Spleen (tissue), 11 donors: ENCODE measurements around the gene TBC1D22A. TPM values are rescaled to one million over a fixed set of nuclear protein-coding genes. Genes with fewer than 3 reads are reported as not detected.

Source experiments
- DNase-seq: peaks from one replicate; pipeline ENCODE4 v3.0.0-alpha.2; 2020
- H3K27ac ChIP-seq, 8 donors: fragments of 200-600 bp; sonication (generic) in 7 of 8; 1 replicate in 4 of 8; 2 replicates in 4 of 8; pipeline versions ENCODE4 v1.5.0 to v1.8.0; 2016 to 2021; ENCODE audit warnings: inconsistent platforms in 4 of 8, mild to moderate bottlenecking in 4 of 8, moderate library complexity in 1 of 8
- H3K27me3 ChIP-seq, 7 donors: fragments of 200-600 bp; sonication (generic) in 6 of 7; replicated peaks in 1 of 7; 1 replicate in 4 of 7; 2 replicates in 3 of 7; pipeline versions ENCODE4 v1.5.0 to v1.8.0; 2016 to 2021; ENCODE audit warnings: inconsistent platforms in 3 of 7, mild to moderate bottlenecking in 1 of 7
- H3K36me3 ChIP-seq, 6 donors: fragments of 200-600 bp; sonication (generic) in 5 of 6; 1 replicate in 4 of 6; 2 replicates in 2 of 6; pipeline versions ENCODE4 v1.5.0 to v1.8.0; 2016 to 2021; ENCODE audit warnings: inconsistent platforms in 2 of 6
- H3K4me1 ChIP-seq, 6 donors: fragments of 200-600 bp; sonication (generic) in 5 of 6; 1 replicate in 3 of 6; 2 replicates in 3 of 6; pipeline versions ENCODE4 v1.5.0 to v1.8.0; 2016 to 2021; ENCODE audit warnings: inconsistent platforms in 3 of 6
- H3K4me3 ChIP-seq, 8 donors: fragments of 200-600 bp; sonication (generic) in 7 of 8; 1 replicate in 4 of 8; 2 replicates in 4 of 8; pipeline versions ENCODE4 v1.5.0 to v1.8.0; 2016 to 2021; ENCODE audit warnings: inconsistent platforms in 4 of 8, mild to moderate bottlenecking in 4 of 8, moderate library complexity in 2 of 8
- H3K9me3 ChIP-seq, 8 donors: fragments of 200-600 bp; sonication (generic) in 7 of 8; 1 replicate in 4 of 8; 2 replicates in 4 of 8; pipeline versions ENCODE4 v1.5.0 to v1.8.0; 2016 to 2021; ENCODE audit warnings: inconsistent platforms in 4 of 8
- POLR2A ChIP-seq, 3 donors: fragments of 450-650 bp; IDR thresholded peaks; one replicate each; pipeline ENCODE4 v1.5.1; 2017; ENCODE audit warnings: antibody characterized with exemption in 3 of 3, mild to moderate bottlenecking in 1 of 3
- POLR2AphosphoS5 ChIP-seq, 3 donors: sonication (generic); formaldehyde crosslinking; IDR thresholded peaks; one replicate each; pipeline ENCODE4 v1.5.1; 2017; ENCODE audit warnings: antibody characterized with exemption in 3 of 3
- WGBS, 5 donors: extraction: QIAGEN DNeasy Blood & Tissue Kit in 3 of 5; methylation state at CpG; one replicate each; pipeline versions ENCODE4 v1.1.5 to v1.1.7; 2013 to 2018; 5-methylcytosine and 5-hydroxymethylcytosine counted together
- intact Hi-C: fragments of 100-400 bp; cut with DNase I; formaldehyde crosslinking; loops from one replicate; pipeline ENCODE4 v1.15.0; 2023; ENCODE audit warnings: low total_unique reads
- polyA plus RNA-seq, 3 donors: library from polyadenylated mRNA; stranded (reverse); fragments of 200-250 nt; gene quantifications; one replicate each; pipeline ENCODE4 v1.2.1, GENCODE V29; 2013
- total RNA-seq, 7 donors: library from RNA; depleted of rRNA in 3 of 7; stranded (reverse); fragments of >200 nt in 3 of 7; fragmentation: NEBNext Ultra II Directional in 4 of 7; extraction: Animal tissue kit (Norgen Biotek cat#: 25700) in 4 of 7; gene quantifications; one replicate each; pipeline versions ENCODE4 v1.1.0 to v1.2.1, GENCODE V29; 2016 to 2021
- TF ChIP-seq, protein P1 (sequence below), 11 experiments: fragments of 200-600 bp in 7 of 11; fragments of 450-650 bp in 4 of 11; sonication (generic) in 4 of 11; IDR thresholded peaks in 8 of 11; conservative IDR thresholded peaks in 3 of 11; 1 replicate in 7 of 11; 2 replicates in 4 of 11; pipeline versions ENCODE4 v1.4.0 to v1.8.0; 2016 to 2021; ENCODE audit warnings: antibody characterized with exemption in 11 of 11, inconsistent platforms in 4 of 11, mild to moderate bottlenecking in 1 of 11
- donor health status: healthy with polysubstance abuse.
- donor health status: DM: no; HTN: no; CAD: no; lungs with moderate emphysema.
- donor health status: DM: no; HTN: no; CAD: no.
- donor health status: Bipolar disorder and iron deficiency.
- donor health status: healthy.
- donor health status: DM: no; HTN: no; CAD: no.
- donor health status: DM: yes; HTN: yes; CAD: no.

TBC1D22A gene
- total and polyA plus RNA-seq, 10 donors: 17.2 to 66.9 (median 49.6) TPM

DNA sequence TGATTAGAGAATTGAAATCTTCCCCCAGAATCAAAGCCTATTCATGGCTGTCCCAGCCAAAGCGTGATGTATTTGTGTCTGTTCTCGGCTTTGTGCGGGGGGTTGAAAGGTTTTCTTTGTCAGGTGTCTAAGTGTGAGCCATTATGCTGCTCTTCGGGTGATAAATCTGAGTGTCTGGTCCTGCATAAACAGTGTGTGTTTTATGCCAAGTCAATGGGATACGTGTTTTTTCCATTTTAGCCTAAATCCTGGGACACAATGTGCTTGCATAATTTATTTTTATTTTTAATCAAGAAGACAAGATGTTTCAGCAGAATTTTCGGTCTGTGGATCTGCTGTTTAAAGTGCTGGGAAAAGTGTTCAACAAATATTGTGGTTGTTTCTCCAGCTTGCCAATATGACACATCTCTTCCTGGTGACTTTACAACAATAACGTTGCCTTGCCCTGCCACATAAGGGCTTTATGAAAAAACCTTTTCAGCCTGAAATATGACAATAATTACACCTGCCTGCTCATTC lies 267.8 kb downstream of the TBC1D22A start:
- Histone ChIP-seq H3K27ac (no peak overlapping the region), H3K9me3 (no peaks in the 10 kb centered on the region), H3K27me3 (no peaks in the 10 kb centered on the region), H3K4me1 (peaks cover 0 to 13% (median 0%) of the 10 kb centered on the region in 6 donors), H3K36me3 (peaks cover 0 to 58% (median 6%) of the 10 kb centered on the region in 6 donors), H3K4me3 (no peak overlapping the region)
- 81 to 91% (median 88%) methylated on average over 7 of the region's 7 CpGs for WGBS, 5 donors
- TF ChIP-seq, protein P1, sequence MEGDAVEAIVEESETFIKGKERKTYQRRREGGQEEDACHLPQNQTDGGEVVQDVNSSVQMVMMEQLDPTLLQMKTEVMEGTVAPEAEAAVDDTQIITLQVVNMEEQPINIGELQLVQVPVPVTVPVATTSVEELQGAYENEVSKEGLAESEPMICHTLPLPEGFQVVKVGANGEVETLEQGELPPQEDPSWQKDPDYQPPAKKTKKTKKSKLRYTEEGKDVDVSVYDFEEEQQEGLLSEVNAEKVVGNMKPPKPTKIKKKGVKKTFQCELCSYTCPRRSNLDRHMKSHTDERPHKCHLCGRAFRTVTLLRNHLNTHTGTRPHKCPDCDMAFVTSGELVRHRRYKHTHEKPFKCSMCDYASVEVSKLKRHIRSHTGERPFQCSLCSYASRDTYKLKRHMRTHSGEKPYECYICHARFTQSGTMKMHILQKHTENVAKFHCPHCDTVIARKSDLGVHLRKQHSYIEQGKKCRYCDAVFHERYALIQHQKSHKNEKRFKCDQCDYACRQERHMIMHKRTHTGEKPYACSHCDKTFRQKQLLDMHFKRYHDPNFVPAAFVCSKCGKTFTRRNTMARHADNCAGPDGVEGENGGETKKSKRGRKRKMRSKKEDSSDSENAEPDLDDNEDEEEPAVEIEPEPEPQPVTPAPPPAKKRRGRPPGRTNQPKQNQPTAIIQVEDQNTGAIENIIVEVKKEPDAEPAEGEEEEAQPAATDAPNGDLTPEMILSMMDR (IDR thresholded peaks at IDR 0.05 in 8 of 11, conservative IDR thresholded peaks at IDR 0.05 in 3 of 11): no peak
- TF ChIP-seq POLR2AphosphoS5 (IDR thresholded peaks at IDR 0.05) (no peak), POLR2A (IDR thresholded peaks at IDR 0.05) (no peak)
- no peak for DNase-seq
- intact Hi-C loops: no loop called here

DNA sequence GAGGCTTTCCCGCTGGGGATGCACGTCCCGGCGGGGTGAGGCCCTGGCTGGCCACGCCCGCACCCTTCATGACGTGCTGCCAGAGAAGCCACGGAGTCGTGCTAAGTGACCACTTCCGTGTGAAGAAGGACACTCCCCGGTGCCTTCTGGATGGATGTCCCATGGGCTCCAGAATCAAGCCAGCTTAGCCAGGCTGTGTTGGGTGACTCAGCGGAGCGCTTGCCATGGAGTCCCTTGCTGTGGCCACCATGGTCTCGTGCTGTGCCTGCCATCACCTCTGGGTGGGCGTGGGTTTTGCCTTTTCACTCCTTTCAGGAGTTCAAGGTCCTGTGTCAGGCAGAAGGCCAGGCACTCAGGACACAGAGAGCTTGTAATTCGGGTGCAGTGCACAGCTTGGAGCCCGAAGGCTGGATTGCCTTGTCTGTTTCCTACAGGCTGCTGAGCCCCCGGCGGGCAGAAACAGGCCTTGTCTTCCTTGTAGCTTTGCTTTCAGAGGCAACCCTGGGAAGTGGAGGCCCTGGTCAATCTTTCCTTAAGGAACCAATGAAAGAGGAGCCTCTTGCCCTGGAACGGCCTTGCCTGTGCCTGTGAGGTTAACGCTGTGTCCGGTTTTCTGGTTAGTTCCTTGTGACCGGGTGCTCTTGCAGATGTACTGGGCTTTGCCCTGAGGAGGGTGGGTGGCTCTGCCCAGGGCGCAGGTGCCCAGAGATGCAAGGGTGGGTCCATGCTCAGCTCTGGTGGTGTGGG lies 268.6 kb downstream of the TBC1D22A start:
- Histone ChIP-seq H3K27me3 (no peaks in the 10 kb centered on the region), H3K9me3 (no peaks in the 10 kb centered on the region), H3K4me3 (no peak overlapping the region), H3K4me1 (peaks cover 0 to 13% (median 0%) of the 10 kb centered on the region in 6 donors), H3K27ac (no peak overlapping the region), H3K36me3 (peaks cover 0 to 61% (median 6%) of the 10 kb centered on the region in 6 donors)
- 67 to 83% (median 76%) methylated on average over 20 to 24 of the region's 24 CpGs for WGBS, 5 donors
- peak; percentile 24 to 56 (median 53) for TF ChIP-seq POLR2AphosphoS5 (IDR thresholded peaks at IDR 0.05)
- TF ChIP-seq, protein P1 (IDR thresholded peaks at IDR 0.05 in 8 of 11, conservative IDR thresholded peaks at IDR 0.05 in 3 of 11): no peak
- DNase-seq: peak; percentile 76
- intact Hi-C loops: no loop called here

DNA sequence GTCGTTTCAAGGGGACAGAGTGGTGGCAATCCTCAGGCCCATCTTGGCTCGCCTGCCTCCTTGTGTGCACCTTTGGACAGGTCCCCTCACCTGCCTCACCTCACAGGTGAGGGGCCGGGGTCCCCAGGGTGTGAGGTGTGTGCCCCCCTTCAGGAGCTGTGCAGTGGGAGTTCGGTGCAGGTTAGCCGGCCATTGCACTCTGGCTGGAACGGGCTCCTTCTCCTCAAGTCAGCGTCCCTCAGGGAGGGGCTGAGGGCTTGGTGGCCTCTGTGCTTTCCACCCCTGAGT lies 269.1 kb downstream of the TBC1D22A start:
- intact Hi-C loops: no loop called here
- no peak overlapping the region for H3K27ac ChIP-seq
- H3K9me3 ChIP-seq: no peaks in the 10 kb centered on the region
- peaks cover 0 to 67% (median 6%) of the 10 kb centered on the region in 6 donors for H3K36me3 ChIP-seq
- DNase-seq: peak; percentile 59
- H3K4me3 ChIP-seq: no peak overlapping the region
- 93 to 97% (median 95%) methylated on average over 6 to 7 of the region's 7 CpGs for WGBS, 5 donors
- TF ChIP-seq POLR2AphosphoS5 (IDR thresholded peaks at IDR 0.05) (no peak), POLR2A (IDR thresholded peaks at IDR 0.05) (no peak)
- TF ChIP-seq, protein P1 (IDR thresholded peaks at IDR 0.05 in 8 of 11, conservative IDR thresholded peaks at IDR 0.05 in 3 of 11): no peak
- peaks cover 0 to 13% (median 0%) of the 10 kb centered on the region in 6 donors for H3K4me1 ChIP-seq
- no peaks in the 10 kb centered on the region for H3K27me3 ChIP-seq

DNA sequence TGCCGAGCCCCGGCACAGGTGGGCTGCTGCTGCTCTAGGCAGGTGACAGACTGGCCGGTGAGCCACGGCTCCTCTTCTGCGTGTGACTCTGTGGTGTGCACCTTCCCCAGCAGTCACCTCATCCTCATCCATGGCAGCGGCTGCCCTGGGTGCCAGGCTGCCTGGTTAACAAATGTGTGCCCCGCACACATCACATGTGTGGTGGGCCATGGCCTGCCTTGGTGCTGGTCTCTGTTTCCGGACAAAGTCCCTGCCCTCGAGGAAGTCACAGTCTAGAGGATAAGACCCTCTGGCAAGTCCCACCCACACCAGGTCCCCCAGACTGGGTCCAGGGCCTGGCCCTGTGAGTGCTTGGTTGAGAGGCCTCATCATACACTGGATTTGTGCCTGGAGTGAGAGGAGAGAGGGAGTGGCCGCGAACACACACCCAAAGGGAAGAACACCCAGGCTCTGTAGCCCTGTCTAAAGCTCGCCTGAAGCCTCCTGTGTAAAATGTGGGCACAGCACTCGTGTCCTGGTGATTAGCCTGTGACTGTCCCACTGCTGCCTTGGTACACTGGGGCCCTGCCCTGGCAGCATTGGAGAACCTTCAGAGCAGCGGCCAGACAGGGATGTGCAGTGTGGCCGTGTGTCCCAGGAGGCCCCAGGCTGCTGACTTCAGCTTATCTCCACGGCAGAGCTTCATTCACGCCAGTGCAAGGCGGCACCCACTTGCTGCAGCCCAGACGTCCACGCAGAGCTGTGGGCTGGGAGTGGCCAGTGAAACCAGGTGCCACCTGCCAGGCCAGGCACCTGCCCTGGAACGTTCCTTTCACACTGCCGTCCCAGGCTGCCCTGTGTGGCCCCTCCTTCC lies 269.9 kb downstream of the TBC1D22A start:
- DNase-seq: peak; percentile 64

More for the DNA sequence above, 269.9 kb downstream of the TBC1D22A start:
- H3K9me3 ChIP-seq: no peaks in the 10 kb centered on the region
- H3K4me1 ChIP-seq: peaks cover 0 to 13% (median 0%) of the 10 kb centered on the region in 6 donors
- no peaks in the 10 kb centered on the region for H3K27me3 ChIP-seq
- WGBS, 5 donors: 85 to 97% (median 92%) methylated on average over 12 to 22 of the region's 22 CpGs
- H3K27ac ChIP-seq: no peak overlapping the region
- H3K4me3 ChIP-seq: no peak overlapping the region
- TF ChIP-seq, protein P1 (IDR thresholded peaks at IDR 0.05 in 8 of 11, conservative IDR thresholded peaks at IDR 0.05 in 3 of 11): no peak
- peak in 1 of 3 donors; percentile 15 for TF ChIP-seq POLR2AphosphoS5 (IDR thresholded peaks at IDR 0.05)
- H3K36me3 ChIP-seq: peaks cover 0 to 74% (median 12%) of the 10 kb centered on the region in 6 donors
- intact Hi-C loops: no loop called here
